Uterus (tissue), 2 donors: Measurements from ENCODE around the gene PTGFRN.

Experiments used
- POLR2A ChIP-seq, 2 donors: fragments of 450-650 bp; IDR thresholded peaks; one replicate each; pipeline ENCODE4 v1.6.1; 2016; ENCODE audit warnings: antibody characterized with exemption in 2 of 2, mild to moderate bottlenecking in 1 of 2, moderate library complexity in 1 of 2
- TF ChIP-seq, protein P1 (sequence below), 4 experiments: fragments of 200-600 bp in 2 of 4; fragments of 450-650 bp in 2 of 4; sonication (generic) in 2 of 4; IDR thresholded peaks; one replicate each; pipeline ENCODE4 v1.5.1; 2016 to 2019; ENCODE audit warnings: antibody characterized with exemption in 4 of 4, mild to moderate bottlenecking in 2 of 4, moderate library complexity in 1 of 4

DNA sequence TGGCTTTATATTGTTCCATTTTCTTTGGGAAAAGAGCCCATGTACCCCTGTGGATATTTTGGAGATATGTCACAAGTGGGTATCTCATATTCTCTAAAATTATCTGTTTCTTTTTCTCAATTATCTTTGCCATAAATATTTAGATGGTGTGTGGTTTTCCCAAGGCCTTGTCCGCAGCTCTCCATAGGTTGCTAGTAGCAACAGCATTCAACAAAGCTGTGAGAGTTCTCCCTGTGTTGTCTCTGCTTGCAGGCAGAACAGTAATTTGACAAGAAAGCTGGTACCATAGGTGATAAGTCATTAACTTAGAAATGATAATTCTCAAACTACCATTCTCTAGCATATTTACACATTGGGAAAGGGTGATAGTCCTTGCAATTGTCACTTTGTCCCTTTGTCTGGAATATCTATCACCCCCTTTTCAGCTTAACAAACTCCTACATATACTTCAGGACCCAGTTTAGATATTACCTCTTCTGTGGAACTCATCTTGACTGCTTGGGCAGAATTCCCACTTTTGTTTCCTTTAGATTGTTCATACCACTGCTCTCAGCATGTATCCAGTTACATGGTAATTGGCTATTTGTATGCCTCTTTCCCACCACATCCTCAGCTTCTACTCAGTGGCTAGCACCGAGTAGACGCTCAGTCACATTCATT is 100.7 kb downstream of the PTGFRN start:
- TF ChIP-seq, protein P1, sequence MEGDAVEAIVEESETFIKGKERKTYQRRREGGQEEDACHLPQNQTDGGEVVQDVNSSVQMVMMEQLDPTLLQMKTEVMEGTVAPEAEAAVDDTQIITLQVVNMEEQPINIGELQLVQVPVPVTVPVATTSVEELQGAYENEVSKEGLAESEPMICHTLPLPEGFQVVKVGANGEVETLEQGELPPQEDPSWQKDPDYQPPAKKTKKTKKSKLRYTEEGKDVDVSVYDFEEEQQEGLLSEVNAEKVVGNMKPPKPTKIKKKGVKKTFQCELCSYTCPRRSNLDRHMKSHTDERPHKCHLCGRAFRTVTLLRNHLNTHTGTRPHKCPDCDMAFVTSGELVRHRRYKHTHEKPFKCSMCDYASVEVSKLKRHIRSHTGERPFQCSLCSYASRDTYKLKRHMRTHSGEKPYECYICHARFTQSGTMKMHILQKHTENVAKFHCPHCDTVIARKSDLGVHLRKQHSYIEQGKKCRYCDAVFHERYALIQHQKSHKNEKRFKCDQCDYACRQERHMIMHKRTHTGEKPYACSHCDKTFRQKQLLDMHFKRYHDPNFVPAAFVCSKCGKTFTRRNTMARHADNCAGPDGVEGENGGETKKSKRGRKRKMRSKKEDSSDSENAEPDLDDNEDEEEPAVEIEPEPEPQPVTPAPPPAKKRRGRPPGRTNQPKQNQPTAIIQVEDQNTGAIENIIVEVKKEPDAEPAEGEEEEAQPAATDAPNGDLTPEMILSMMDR (IDR thresholded peaks at IDR 0.05), result no peak
- no peak for TF ChIP-seq POLR2A (IDR thresholded peaks at IDR 0.05)
